CD4-positive, alpha-beta T cell treated with Interleukin-4 for 4 hours (primary cell): ENCODE results near the gene ZFR2.
"Not testable (repeated sequence)": the region's sequence is repeated elsewhere in the genome, so short reads cannot be mapped to it uniquely, and the experiment has no call there.

Experiments
- DNase-seq: peaks from one replicate; pipeline ENCODE4 v3.0.0-alpha.2; 2020

ZFR2 gene

DNA sequence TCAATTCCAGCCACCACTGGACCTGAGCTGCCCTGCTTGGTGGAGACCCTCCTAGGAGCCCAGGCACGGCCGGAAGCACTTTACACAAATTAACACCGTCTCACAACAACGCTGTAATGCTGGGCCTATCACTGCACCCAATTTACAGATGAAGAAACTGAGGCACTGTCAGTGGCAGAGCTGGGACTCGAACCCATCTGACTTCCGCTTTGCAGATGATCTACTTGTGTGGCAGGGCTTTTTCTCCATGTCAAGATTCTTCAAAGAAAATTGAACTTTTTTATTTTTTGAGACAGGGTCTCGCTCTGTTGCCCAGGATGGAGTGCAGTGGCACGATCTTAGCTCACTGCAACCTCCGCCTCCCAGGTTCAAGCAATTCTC is 33.8 kb downstream of the ZFR2 start:
- DNase-seq, result no peak

GRCh38 chr19:3834349-3835054 is 34.3 kb downstream of the ZFR2 start:
- DNase-seq, result no peak

GRCh38 chr19:3833578-3834348 is 35.1 kb downstream of the ZFR2 start:
- no peak for DNase-seq

DNA sequence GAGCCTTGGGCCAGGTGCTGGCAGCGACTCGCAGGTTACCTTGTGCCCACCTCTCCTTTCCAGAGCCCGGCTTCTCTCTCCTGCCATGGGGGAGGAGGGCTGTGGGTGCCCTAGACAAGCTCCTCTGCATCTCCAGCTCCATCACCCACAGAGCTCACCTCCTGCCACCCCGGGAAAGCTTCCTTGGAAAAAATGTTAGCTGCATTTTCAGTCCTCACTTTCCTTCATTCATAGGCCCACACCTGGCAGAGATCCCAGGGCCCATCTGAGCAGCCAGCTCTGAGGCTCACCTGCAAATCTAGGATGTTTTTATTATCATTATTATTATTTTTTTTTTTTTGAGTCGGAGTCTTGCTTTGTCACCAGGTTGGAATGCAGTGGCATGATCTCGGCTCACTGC is 36.8 kb downstream of the ZFR2 start:
- DNase-seq, result no peak

DNA sequence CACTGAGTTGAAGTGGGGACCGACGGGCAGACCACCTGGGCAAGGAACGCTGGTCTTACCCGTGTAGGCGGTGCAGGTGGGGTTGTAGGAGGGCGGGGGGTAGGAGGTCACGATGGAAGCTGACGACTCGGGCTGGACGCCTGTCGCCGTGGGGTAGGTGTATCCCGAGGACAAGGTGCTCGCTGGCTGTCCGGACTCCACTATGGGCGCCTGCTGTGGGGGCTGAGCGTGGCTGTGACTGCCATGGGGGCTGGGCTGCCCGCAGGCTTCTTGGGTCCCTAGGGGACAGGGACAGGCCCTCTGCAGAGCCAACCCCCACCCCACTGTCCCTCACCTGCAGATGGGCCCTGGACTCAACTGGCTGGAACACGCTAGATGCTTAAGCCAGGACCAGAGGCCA is 37.2 kb downstream of the ZFR2 start:
- DNase-seq, result no peak

DNA sequence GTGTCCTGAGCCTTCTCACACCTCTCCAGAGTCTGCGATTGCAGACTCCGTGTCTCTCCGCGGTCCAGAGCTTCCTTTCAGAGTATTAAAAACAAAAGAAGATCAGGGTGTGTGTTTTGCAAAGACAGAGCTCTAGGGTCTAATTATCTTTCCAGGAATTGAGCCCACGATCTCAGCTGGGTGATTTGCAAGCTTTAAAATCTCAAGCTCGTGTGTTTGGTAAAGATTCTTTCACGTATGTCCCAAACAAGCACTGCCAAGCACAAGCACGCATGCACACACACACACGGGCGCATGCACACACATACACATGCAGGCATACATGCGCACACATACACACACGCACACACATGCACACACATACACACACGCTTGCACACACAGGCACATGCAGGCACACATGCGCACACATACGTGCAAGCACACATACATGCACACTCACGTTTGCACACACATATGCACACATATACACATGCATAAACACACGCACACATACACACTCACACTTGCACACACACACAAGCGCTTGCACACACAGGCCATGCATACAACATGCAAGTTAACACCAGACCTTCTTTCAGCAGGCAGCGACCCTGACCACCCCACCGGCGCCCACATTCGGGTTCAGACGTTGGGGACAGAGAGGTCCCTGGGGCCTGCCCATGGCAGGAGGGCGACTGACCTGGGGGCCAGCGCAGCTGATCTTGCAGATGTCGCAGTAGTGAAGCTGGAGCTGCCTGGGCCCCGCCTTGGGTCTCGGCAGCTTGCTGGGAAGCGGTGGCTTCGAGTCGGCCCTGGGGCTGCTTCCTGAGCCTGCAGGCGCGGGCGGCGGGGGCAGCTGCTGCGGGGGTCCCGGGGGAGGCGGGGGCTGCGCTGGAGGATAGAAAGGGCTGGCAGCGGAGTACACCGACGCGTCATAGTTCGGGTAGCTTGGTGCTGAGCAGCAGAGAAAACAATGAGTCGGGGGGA is 37.9 kb downstream of the ZFR2 start:
- no peak for DNase-seq

DNA sequence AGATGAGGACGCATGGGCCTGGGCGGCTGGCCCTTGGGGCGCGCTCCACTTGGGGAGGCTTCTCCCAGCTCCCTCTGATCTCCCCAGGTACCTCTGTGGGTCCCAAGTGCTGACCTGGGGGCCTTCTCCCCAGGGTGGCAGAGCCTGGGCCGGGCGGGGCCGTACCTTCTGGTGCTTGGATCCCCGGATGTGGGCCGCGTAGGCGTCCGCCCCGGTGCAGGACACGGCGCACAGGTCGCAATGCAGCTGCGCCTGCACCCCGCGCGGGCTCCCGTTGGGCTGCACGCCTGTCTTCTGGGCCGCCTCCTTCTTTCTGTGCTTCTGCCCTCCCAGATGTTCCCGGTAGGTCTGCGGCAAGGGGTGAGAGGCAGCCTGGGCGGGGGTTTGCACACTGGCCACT is 41.5 kb downstream of the ZFR2 start:
- no peak for DNase-seq

DNA sequence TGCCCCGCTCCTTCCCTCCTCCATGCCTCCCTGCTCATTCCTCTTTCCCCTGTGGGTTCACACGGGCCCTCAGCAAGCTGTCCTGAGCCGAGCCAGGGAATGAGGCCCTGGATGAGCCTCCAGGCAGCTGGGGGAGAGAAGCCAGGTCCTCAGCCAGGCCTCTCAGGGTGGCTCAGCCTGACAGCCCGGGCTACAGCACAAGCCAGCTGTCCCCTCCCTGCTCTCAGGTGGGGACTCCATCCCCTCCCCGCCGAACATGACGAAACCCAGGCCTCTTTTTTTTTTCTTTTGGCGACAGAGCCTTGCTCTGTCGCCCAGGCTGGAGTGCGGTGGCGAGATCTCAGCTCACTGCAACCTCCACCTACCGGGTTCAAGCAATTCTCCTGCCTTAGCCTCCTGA is 42.7 kb downstream of the ZFR2 start:
- DNase-seq, result no peak

GRCh38 chr19:3825286-3825956 is 43.4 kb downstream of the ZFR2 start:
- DNase-seq, result no peak

- DNase-seq, result no peak
These were observed 45.5 kb downstream of the ZFR2 start for GRCh38 chr19:3823350-3823713.

DNA sequence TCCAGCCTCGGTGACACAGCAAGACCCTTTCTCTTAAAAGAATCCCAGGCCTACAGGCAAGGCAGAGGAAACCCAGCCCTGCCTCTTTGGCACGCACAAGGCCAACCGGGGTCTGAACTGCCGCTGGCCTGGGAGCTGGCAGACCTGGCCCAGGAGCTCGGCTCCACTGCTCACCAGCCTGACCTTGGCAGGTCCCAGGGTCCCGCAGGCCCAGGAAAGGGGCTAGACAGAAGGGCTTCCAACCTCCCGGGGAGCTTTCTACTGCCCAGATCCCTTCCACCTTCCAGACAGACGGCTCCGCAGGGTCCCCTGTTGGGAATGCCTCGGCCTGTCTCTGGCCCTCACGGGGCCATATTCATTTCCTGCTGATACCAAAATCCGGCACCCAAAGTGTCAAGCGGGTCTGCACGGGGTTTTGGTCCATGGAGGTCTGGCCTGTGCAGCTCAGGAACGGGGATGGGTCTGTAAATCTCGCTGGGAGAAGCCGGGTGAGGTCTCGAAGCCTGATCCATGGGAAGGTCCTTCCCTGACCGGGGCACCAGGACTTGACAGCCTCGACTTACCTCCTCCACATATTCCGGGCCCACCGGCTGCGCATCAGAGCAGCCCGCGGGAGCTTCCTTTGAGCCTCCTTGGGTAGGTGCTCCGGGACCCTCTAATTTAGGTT is 46.0 kb downstream of the ZFR2 start:
- no peak for DNase-seq

DNA sequence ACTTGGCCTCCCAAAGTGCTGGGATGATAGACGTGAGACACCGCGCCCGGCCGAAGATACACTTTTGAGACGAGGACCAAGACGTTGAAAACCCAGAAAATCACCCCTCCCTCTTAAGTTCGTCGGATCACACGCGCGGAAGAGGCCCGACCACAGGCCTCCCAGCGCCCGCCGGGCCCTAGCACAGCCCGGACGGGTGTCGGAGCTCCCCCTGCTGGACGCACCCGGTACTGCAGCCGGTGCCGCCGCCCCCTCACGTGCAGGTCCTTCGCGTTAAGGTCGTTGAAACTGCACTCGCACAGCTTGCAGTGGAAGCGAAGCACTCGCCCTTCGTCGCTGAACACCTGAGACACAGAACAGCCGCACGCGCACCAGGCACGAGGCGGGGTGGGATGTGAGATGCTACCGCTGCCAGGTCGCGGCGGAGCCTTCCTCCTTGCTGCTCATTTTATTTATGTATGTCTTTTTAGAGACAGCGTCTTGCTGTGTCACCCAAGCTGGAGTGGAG is 46.9 kb downstream of the ZFR2 start:
- DNase-seq, result peak; percentile 82

DNA sequence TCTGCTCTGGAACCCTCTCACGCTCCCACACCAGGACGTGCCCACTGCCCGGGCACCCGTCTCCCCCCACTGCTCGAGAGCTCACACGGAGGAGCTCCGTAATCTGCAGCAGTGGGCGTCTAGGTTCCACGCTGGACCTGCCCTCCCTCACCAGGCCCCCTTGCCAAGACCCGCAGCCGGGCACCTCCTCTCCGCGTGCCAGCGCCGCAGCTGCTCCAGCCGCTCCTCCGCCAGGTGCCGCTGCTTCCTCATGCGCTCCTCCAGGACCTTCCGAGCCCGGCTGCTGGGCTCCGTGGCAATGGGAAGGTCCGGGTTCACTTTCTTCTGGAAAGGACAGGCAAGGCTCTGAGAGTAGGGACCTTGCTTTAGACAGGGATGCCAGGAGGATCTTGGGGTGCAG is 47.7 kb downstream of the ZFR2 start:
- DNase-seq, result no peak

GRCh38 chr19:3819989-3820388 is 48.8 kb downstream of the ZFR2 start:
- DNase-seq, result no peak

GRCh38 chr19:3818918-3819317 is 49.9 kb downstream of the ZFR2 start:
- no peak for DNase-seq

GRCh38 chr19:3818466-3818865 is 50.4 kb downstream of the ZFR2 start:
- DNase-seq, result peak; percentile 52

- DNase-seq, result no peak
These were observed 51.1 kb downstream of the ZFR2 start for GRCh38 chr19:3817761-3818160.

GRCh38 chr19:3816566-3817218 is 52.1 kb downstream of the ZFR2 start:
- no peak for DNase-seq

DNA sequence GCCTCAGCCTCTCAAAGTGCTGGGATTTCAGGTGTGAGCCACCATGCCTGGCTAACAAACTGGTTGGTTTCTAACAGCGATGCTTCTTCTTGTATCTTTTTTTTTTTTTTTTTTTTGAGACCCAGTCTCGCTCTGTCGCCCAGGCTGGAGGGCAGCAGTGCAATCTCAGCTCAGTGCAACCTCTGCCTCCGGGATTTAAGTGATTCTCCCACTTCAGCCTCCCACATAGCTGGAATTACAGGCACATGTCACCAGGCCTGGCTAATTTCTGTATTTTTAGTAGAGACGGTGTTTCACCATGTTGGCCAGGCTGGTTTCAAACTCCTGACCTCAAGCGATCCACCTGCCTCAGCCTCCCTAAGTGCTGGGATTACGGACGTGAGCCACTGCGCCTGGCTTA is 52.7 kb downstream of the ZFR2 start:
- not testable (repeated sequence) for DNase-seq

- no peak for DNase-seq
These were observed 54.2 kb downstream of the ZFR2 start for GRCh38 chr19:3814648-3815047.
